ENCODE measurements around the gene MPND. TPM values are rescaled to one million over a fixed set of nuclear protein-coding genes. Genes with fewer than 3 reads are reported as not detected.

MPND gene
- total RNA-seq, 4 donors from 2014 or later, result 6.5 to 9.5 (median 8.9) TPM

- peaks cover 100% of the 10 kb centered on the region for H3K4me1 ChIP-seq
- DNase-seq (ENCODE audit: low spot score in 2 of 2), result peak; percentile 80 to 89
- 61% methylated on average over 14 of the region's 25 CpGs for WGBS
- TF ChIP-seq POLR2AphosphoS5 (IDR thresholded peaks at IDR 0.05), result peak in 1 of 3 donors; percentile 25
- TF ChIP-seq CTCF (IDR thresholded peaks at IDR 0.05), result no peak
- H3K27me3 ChIP-seq, result no peaks in the 10 kb centered on the region
- H3K27ac ChIP-seq, result peak overlapping the region; percentile 93
- no peaks in the 10 kb centered on the region for H3K9me3 ChIP-seq
- H3K4me3 ChIP-seq, result no peak overlapping the region
- H3K36me3 ChIP-seq, result no peaks in the 10 kb centered on the region
Measured at GRCh38 chr19:4373601-4374497, 30.5 kb downstream of the MPND start.

GRCh38 chr19:4374498-4375163, 31.3 kb downstream of the MPND start:
- peak overlapping the region; percentile 27 for H3K4me3 ChIP-seq
- peak; percentile 92 to 93 for DNase-seq (ENCODE audit: low spot score in 2 of 2)
- peak; percentile 42 to 93 (median 87) for TF ChIP-seq POLR2AphosphoS5 (IDR thresholded peaks at IDR 0.05)
- TF ChIP-seq EP300 (IDR thresholded peaks at IDR 0.05), result no peak
- TF ChIP-seq CTCF (IDR thresholded peaks at IDR 0.05), result peak; percentile 20
- peaks cover 100% of the 10 kb centered on the region for H3K4me1 ChIP-seq
- 27% methylated on average over 7 of the region's 27 CpGs for WGBS
- peak overlapping the region; percentile 93 for H3K27ac ChIP-seq
- no peaks in the 10 kb centered on the region for H3K27me3 ChIP-seq
- H3K9me3 ChIP-seq, result no peaks in the 10 kb centered on the region
- no peaks in the 10 kb centered on the region for H3K36me3 ChIP-seq

GRCh38 chr19:4375164-4376027, 32.0 kb downstream of the MPND start:
- Histone ChIP-seq H3K27ac (peak overlapping the region; percentile 93), H3K4me3 (peak overlapping the region; percentile 27), H3K36me3 (no peaks in the 10 kb centered on the region), H3K9me3 (no peaks in the 10 kb centered on the region), H3K4me1 (peaks cover 100% of the 10 kb centered on the region), H3K27me3 (no peaks in the 10 kb centered on the region)
- WGBS, result 36% methylated on average over 10 of the region's 16 CpGs
- TF ChIP-seq POLR2A (IDR thresholded peaks at IDR 0.05) (peak in 1 of 2 donors; percentile 12), POLR2AphosphoS5 (IDR thresholded peaks at IDR 0.05) (no peak), EP300 (IDR thresholded peaks at IDR 0.05) (no peak), CTCF (IDR thresholded peaks at IDR 0.05) (peak; percentile 16 to 32)
- DNase-seq (ENCODE audit: low spot score in 2 of 2), result peak in 1 of 2 donors; percentile 81

GRCh38 chr19:4376028-4376670, 32.8 kb downstream of the MPND start:
- peak in 1 of 2 donors; percentile 64 for DNase-seq (ENCODE audit: low spot score in 2 of 2)
- H3K27ac ChIP-seq, result peak overlapping the region; percentile 93

More at GRCh38 chr19:4376028-4376670, 32.8 kb downstream of the MPND start:
- WGBS, result 69% methylated on average over 15 of the region's 16 CpGs
- no peak overlapping the region for H3K4me3 ChIP-seq
- TF ChIP-seq EP300 (IDR thresholded peaks at IDR 0.05) (no peak), POLR2AphosphoS5 (IDR thresholded peaks at IDR 0.05) (no peak), POLR2A (IDR thresholded peaks at IDR 0.05) (no peak), CTCF (IDR thresholded peaks at IDR 0.05) (no peak)
- H3K36me3 ChIP-seq, result no peaks in the 10 kb centered on the region
- H3K9me3 ChIP-seq, result no peaks in the 10 kb centered on the region
- no peaks in the 10 kb centered on the region for H3K27me3 ChIP-seq
- H3K4me1 ChIP-seq, result peaks cover 100% of the 10 kb centered on the region
